ENCODE measurements around the gene TBC1D4. TPM values are rescaled to one million over a fixed set of nuclear protein-coding genes. Genes with fewer than 3 reads are reported as not detected.

The TBC1D4 gene
- total and polyA plus RNA-seq, 10 of the 15 experiments (the other 5 are each of a cell fraction or from before 2014, with no cell fraction given) = 11.0 to 38.6 (median 25.5) TPM

- TF ChIP-seq ETV6 (conservative IDR thresholded peaks at IDR 0.05 in 1 of 2, IDR thresholded peaks at IDR 0.05 in 1 of 2; ENCODE audit: borderline replicate concordance in 1 of 2, low read depth in 1 of 2) = no peak
- no peak for TF ChIP-seq RAD51 (IDR thresholded peaks at IDR 0.05)
- no peak for TF ChIP-seq IKZF2 (IDR thresholded peaks at IDR 0.05)
- no peak for TF ChIP-seq SUZ12 (IDR thresholded peaks at IDR 0.05; ENCODE audit: unreplicated experiment)
- no peak for TF ChIP-seq ZBED1 (IDR thresholded peaks at IDR 0.05; ENCODE audit: borderline replicate concordance)
- no peak for TF ChIP-seq JUND (IDR thresholded peaks at IDR 0.05; ENCODE audit: low read depth, low read length)
- TF ChIP-seq E2F8 (IDR thresholded peaks at IDR 0.05; ENCODE audit: low read depth, partially characterized antibody) = no peak
- TF ChIP-seq HDAC6 (IDR thresholded peaks at IDR 0.05; ENCODE audit: unreplicated experiment) = no peak
These were observed 34.5 kb downstream of the TBC1D4 start (continued) for GRCh38 chr13:75447493-75447892.

DNA sequence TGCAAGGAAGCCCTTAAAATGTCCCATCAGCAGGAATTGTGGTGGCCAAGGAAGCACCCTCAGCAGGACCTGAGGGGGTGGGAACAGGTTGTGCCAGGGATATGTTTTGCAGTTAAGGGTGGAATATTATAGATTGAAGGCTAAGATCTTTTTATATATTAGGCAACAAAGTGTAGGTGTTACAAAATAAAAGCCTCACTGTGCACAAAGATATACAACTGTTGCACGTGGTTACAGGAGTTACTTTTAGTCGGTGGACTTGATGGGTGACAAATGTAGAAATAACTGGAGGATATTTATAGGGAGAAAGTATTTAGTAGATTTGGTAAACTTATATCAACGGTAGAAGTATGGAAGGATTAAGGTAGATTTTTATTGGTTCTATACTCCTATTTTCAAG is 35.1 kb downstream of the TBC1D4 start:
- Histone ChIP-seq H3K4me3 (no peak overlapping the region), H3K27me3 (replicated peaks in 1 of 2; ENCODE audit: control insufficient read depth in 2 of 2, insufficient read depth in 2 of 2, low read length in 1 of 2) (no peaks in the 10 kb centered on the region), H4K20me1 (ENCODE audit: control insufficient read depth, insufficient read depth) (no peaks in the 10 kb centered on the region), H3K36me3 (ENCODE audit: control insufficient read depth in 2 of 2, insufficient read depth in 2 of 2, low read length in 1 of 2) (no peaks in the 10 kb centered on the region), H3K9ac (ENCODE audit: control insufficient read depth, insufficient read depth, low read length) (no peak overlapping the region), H3K4me2 (ENCODE audit: control insufficient read depth, insufficient read depth) (no peak overlapping the region), H3K27ac (ENCODE audit: control insufficient read depth, insufficient read depth) (no peak overlapping the region), H3K9me3 (replicated peaks; ENCODE audit: control insufficient read depth, insufficient read depth, low read length) (no peaks in the 10 kb centered on the region; the same call in 2 of the 3 replicates), H3K4me1 (ENCODE audit: control insufficient read depth, insufficient read depth, low read length) (peaks cover 10% of the 10 kb centered on the region), H3K79me2 (ENCODE audit: control insufficient read depth, insufficient read depth, low read length) (no peaks in the 10 kb centered on the region; the same call in none of the 2 replicates), H2AFZ (ENCODE audit: control insufficient read depth, low read depth, low read length) (no peak overlapping the region)
- ChIA-PET CTCF (interaction anchor here (2.6 kb wide), 1 partner anchor 16 kb away, joined by 9 read pairs; no protein-coding TSS in a partner anchor), SMC1A (ENCODE audit: uncharacterized antibody, unreplicated experiment) (interaction anchor here (0.9 to 4.3 kb wide), 6 partner anchors 8 to 45 kb away, joined by 3 to 18 read pairs (median 4); no protein-coding TSS in a partner anchor), POLR2A (no interaction called here), RAD21 (ENCODE audit: unreplicated experiment) (no interaction called here)
- ATAC-seq (no peak), FAIRE-seq (no peak), DNase-seq (ENCODE audit: low read depth, low spot score) (no peak)
- WGBS (ENCODE audit: insufficient coverage, insufficient replicate concordance, low lambda C conversion rate, missing lambda C conversion rate) = 94% methylated on average over 3 of the region's 3 CpGs
- intact Hi-C loops (cut with micrococcal nuclease; ENCODE audit: unreplicated experiment) (no loop called here), in situ Hi-C loops (cut with MboI) (no loop called here)
- no TSS peak for BruUV-seq (replicated peaks)
- TF ChIP-seq, protein P1, sequence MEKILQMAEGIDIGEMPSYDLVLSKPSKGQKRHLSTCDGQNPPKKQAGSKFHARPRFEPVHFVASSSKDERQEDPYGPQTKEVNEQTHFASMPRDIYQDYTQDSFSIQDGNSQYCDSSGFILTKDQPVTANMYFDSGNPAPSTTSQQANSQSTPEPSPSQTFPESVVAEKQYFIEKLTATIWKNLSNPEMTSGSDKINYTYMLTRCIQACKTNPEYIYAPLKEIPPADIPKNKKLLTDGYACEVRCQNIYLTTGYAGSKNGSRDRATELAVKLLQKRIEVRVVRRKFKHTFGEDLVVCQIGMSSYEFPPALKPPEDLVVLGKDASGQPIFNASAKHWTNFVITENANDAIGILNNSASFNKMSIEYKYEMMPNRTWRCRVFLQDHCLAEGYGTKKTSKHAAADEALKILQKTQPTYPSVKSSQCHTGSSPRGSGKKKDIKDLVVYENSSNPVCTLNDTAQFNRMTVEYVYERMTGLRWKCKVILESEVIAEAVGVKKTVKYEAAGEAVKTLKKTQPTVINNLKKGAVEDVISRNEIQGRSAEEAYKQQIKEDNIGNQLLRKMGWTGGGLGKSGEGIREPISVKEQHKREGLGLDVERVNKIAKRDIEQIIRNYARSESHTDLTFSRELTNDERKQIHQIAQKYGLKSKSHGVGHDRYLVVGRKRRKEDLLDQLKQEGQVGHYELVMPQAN (conservative IDR thresholded peaks at IDR 0.05) = no peak
- TF ChIP-seq SMAD1 (IDR thresholded peaks at IDR 0.05; ENCODE audit: low read depth, partially characterized antibody) (no peak), NR2C1 (IDR thresholded peaks at IDR 0.05) (no peak), BCLAF1 (IDR thresholded peaks at IDR 0.05) (no peak), TCF12 (IDR thresholded peaks at IDR 0.05; ENCODE audit: low read depth, low read length) (no peak), CBX3 (IDR thresholded peaks at IDR 0.05; ENCODE audit: borderline replicate concordance, low read depth) (no peak), ETV6 (conservative IDR thresholded peaks at IDR 0.05 in 1 of 2, IDR thresholded peaks at IDR 0.05 in 1 of 2; ENCODE audit: borderline replicate concordance in 1 of 2, low read depth in 1 of 2) (no peak), BCL11A (IDR thresholded peaks at IDR 0.05; ENCODE audit: low read depth, low read length) (no peak)

All from GM12878 (cell line).